GM21515 (cell line): ENCODE measurements around the gene WDR90.
"Not testable (repeated sequence)": the region's sequence is repeated elsewhere in the genome, so short reads cannot be mapped to it uniquely, and the experiment has no call there.

Experiments used
- ATAC-seq: cut with Tn5 transposase; IDR thresholded peaks from one replicate; pipeline ENCODE4 v1.9.1; 2021; ENCODE audit not compliant: unreplicated experiment

Gene WDR90

GRCh38 chr16:704552-705380, 55.6 kb downstream of the WDR90 start:
- no peak for ATAC-seq

DNA sequence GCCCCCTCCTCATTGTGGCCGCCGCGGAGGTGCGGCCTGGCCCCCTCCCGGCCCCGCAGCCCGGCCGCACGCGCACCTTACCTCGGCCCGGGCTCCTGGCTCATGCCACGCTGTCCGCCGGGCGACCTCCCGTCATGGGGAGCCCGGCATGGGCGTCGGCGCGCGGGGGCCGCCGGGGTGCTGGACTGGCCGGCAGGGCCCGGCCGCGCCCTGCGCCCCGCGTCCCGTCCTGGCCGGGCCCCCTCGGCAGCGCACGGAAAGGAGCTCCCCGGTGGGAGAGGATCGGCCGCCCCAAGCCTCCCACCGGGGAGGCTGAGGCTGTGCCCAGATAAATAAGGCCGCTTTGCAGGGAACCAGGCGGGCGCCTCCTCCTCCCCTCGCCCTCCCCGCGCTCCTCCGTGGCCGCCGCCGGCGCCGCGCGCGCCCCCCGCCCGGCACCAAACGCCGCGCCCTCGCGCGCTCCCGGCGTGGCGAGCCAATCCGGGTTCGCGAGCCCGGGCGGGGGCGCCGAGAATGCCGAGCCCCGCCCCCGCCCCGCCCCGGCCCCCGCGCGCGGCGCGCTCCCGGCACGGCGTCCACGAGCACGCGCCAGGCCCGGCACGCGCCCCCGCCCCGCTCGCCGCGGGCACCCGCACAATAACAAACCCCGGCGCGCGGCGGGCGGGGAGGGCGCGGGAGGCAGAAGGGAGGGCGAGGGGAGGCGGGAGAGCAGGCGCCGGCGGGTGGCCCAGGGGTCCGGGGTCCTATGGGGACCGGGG, 56.4 kb downstream of the WDR90 start, which contains the start of gene FBXL16:
Gene FBXL16, minus strand, starts transcription at position 371 of the 758 bp plus-strand sequence. CDS start 8,396 bp downstream, outside the sequence.
- ATAC-seq: no peak

GRCh38 chr16:706189-707061, 57.3 kb downstream of the WDR90 start:
- ATAC-seq: no peak

DNA sequence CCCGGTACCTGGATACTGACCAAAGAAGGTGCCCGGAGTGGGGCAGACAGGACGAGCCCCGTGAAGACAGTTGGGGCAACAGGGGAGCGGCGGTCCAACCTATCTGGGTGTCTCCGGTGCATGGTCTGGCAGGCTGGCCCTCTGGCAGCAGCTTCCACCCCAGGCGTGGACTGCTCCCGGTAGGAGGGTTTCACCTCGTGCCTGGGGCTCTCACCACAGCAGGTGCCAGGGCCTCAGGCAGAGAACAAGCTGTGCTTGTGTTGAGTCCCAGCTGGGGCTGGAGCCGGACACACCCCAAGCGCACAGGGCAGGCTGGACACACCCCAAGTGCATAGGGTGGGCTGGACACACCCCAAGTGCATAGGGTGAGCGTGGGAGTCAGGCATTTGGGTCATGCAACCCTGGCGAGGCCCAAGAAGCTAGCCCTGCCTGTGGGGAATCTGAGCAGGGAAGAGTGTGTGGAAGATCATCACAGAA, 57.9 kb downstream of the WDR90 start:
- ATAC-seq: no peak

GRCh38 chr16:708019-708418, 58.9 kb downstream of the WDR90 start:
- no peak for ATAC-seq

- ATAC-seq: no peak
Measured at GRCh38 chr16:708959-709358, 59.8 kb downstream of the WDR90 start.

DNA sequence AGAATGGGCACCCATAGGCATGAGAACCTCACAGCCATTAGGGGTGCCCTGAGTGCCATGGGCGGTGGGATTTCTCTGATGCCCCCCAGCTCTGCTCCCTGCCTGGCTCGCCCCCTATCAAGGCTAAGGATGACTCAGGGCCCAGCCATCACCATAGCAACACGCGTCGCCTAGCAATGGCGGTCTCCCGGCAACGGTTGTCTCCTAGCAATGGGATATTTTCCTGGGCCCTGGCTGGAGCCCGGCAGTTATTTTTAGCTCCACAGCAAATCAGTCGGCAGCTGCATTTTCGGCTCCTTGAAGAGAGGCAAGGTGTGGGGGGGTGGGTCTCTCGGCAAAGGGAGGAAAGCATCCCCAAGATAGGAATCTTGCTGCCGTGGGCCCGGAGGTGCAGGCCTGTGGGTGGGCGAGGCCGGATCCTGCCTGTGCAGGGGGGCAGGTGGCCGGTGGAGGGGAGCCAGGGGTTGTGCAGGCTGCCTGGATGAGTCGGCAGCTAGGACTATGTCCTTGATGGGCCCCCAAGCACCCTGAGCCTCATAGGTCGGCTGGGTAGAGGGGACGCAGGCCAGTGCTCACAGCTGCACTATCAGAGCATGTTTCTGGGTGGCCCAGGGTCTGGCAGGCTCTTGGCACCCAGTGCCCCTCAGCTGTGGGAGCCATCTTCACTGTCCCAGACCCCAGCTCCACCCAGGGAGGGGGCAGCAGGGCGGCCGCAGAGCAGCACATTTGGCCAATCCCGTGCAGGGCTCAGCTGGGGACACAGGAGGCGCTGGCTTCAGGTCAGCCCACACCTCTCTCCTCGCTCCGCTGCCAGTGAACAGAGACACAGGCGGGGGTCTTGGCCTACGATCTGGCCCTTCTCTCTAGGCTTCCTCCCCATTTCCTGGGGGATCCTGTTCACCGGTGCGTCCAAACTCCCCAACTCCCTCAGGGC, 60.7 kb downstream of the WDR90 start:
- no peak for ATAC-seq

GRCh38 chr16:710500-711075, 61.4 kb downstream of the WDR90 start:
- no peak for ATAC-seq

GRCh38 chr16:711084-711483, 61.9 kb downstream of the WDR90 start:
- ATAC-seq: no peak

- ATAC-seq: no peak
Measured at GRCh38 chr16:711548-712320, 62.6 kb downstream of the WDR90 start.

GRCh38 chr16:712740-713250, 63.6 kb downstream of the WDR90 start:
- ATAC-seq: not testable (repeated sequence)

DNA sequence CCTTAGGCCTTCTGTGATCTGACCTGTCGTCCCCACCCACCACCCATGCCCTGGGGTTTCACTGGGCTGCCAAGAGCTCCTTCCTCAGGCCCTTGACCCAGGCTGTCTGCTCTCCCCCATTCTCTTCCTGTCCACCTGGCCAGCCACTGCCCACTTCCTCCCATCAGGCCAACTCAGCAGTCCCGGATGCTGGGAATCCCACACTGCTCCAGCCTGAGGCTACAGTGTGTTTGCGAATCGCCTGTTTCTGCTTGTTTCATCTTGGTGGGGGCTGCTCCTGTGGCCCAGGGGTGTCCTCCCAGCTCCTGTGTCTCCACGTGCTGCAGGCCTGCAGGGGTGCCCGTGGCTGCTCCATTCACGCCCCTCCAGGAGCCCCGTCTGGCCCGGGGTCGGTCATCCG, 64.9 kb downstream of the WDR90 start:
- ATAC-seq: no peak

DNA sequence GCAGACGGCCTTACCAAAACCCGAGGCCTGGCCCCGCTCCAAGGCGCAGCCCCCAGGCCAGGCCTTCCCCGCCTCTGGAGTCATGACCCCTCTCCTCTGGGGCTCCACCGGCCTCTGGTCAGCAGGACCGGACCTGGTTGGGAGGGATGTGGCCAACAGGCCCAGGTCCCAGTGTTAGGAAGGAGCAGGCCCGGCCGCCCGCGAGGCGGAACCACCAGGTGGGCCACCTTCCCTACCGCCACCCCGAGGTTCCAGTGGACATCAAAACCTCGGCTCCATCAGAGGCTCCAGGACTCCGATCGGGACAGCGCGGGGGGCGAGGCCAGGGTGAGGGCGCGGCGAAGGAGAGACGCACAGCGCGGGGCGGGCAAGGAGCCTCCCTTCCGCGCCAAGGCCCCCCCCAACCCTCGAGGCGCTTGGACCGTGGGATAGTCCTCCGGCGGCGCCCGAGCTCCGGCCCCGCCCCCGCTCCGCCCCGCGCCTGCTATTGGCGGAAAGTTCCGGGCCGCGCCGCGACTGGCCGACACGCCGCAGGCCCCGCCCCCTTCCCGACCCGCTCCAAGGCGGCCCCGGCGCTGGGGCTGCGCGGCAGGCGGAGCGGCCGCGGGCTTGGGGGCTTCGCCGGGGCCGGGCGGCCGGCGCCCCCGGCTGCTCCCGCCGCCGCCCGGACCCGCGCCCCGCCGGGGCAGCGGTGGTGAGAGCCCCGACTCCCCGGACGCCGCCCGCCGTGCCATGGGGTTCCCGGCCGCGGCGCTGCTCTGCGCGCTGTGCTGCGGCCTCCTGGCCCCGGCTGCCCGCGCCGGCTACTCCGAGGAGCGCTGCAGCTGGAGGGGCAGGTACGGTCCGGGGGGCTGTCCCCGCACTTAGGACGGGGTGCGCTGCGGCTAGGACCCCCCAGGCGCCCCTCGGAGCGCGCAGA, 65.7 kb downstream of the WDR90 start, which contains the start of gene METRN:
Gene METRN, plus strand, starts transcription at position 561 of the 919 bp plus-strand sequence. Its CDS starts 172 bp downstream, at position 733.
- ATAC-seq: peak; percentile 60

DNA sequence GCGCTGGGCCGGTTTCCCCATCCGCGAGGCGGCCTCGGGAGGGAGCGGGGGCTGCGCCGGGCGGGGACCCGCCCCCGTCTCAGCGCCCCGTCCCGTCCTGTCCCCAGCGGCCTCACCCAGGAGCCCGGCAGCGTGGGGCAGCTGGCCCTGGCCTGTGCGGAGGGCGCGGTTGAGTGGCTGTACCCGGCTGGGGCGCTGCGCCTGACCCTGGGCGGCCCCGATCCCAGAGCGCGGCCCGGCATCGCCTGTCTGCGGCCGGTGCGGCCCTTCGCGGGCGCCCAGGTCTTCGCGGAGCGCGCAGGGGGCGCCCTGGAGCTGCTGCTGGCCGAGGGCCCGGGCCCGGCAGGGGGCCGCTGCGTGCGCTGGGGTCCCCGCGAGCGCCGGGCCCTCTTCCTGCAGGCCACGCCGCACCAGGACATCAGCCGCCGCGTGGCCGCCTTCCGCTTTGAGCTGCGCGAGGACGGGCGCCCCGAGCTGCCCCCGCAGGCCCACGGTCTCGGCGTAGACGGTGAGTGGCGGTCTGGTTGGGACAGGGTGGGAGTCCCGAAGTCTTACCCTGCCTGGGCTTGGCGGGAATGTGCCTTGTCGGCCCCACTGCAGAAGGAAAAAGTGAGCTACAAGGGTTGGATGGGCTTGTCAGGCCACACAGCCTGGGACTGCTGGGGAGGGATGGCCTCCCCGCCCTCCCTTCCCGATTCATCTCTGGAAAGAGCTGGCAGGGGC, 66.5 kb downstream of the WDR90 start:
- peak; percentile 3 for ATAC-seq

- no peak for ATAC-seq
Measured at GRCh38 chr16:716200-716568, 67.0 kb downstream of the WDR90 start.

- no peak for ATAC-seq
Measured at GRCh38 chr16:716768-717325, 67.7 kb downstream of the WDR90 start.
